Prostate gland (tissue), 2 donors: ENCODE results near the gene TSEN34. TPM values are rescaled to one million over a fixed set of nuclear protein-coding genes. Genes with fewer than 3 reads are reported as not detected.

Experiments used
- DNase-seq: peaks from one replicate; pipeline ENCODE4 v3.0.0-alpha.2; 2019; ENCODE audit warnings: low spot score
- H3K27ac ChIP-seq, 2 donors: fragments of 200-600 bp; sonication (generic); 2 replicates each; pipeline ENCODE4 v1.5.1; 2017 to 2019
- H3K27me3 ChIP-seq: fragments of 200-600 bp; sonication (generic); replicated peaks from 2 replicates; pipeline ENCODE4 v1.5.1; 2019; ENCODE audit not compliant: insufficient read depth
- H3K36me3 ChIP-seq, 2 donors: fragments of 200-600 bp; sonication (generic); 1 replicate in 1 of 2; 2 replicates in 1 of 2; pipeline versions ENCODE4 v1.5.1 to v1.8.1; 2017 to 2019
- H3K4me1 ChIP-seq: fragments of 200-600 bp; sonication (generic); replicated peaks from 2 replicates; pipeline ENCODE4 v1.5.1; 2019
- H3K4me3 ChIP-seq, 2 donors: fragments of 200-600 bp; sonication (generic); 2 replicates each; pipeline ENCODE4 v1.5.1; 2017 to 2019
- H3K9me3 ChIP-seq: fragments of 200-600 bp; sonication (generic); 2 replicates; pipeline ENCODE4 v1.5.1; 2017
- CTCF ChIP-seq, 4 experiments: fragments of 200-600 bp in 2 of 4; fragments of 450-650 bp in 2 of 4; sonication (generic) in 2 of 4; IDR thresholded peaks; 1 replicate in 3 of 4; 2 replicates in 1 of 4; pipeline ENCODE4 v1.5.1; 2016 to 2019; ENCODE audit warnings: antibody characterized with exemption in 4 of 4, mild to moderate bottlenecking in 2 of 4, moderate library complexity in 2 of 4
- POLR2A ChIP-seq: fragments of 450-650 bp; IDR thresholded peaks from one replicate; pipeline ENCODE4 v1.6.1; 2016; ENCODE audit warnings: antibody characterized with exemption, mild to moderate bottlenecking
- POLR2AphosphoS5 ChIP-seq: sonication (generic); formaldehyde crosslinking; IDR thresholded peaks from one replicate; pipeline ENCODE4 v1.6.1; 2017; ENCODE audit warnings: antibody characterized with exemption
- WGBS: methylation state at CpG from one replicate; pipeline ENCODE4 v1.1.5; 2018; 5-methylcytosine and 5-hydroxymethylcytosine counted together
- intact Hi-C: fragments of 100-400 bp; cut with DNase I; formaldehyde crosslinking; loops from one replicate; pipeline ENCODE4 v1.14.2; 2022
- total RNA-seq, 2 donors: library from RNA; depleted of rRNA; stranded (reverse); fragments of >200 nt; gene quantifications; one replicate each; pipeline ENCODE4 v1.1.0, GENCODE V29; 2016

The TSEN34 gene
- total RNA-seq, 2 donors from 2014 or later = 122 to 163 TPM

GRCh38 chr19:54160182-54160811 lies 30.8 kb upstream of the TSEN34 start:
- H3K36me3 ChIP-seq = peaks cover 3 to 6% of the 10 kb centered on the region in 2 donors
- intact Hi-C loops = loop anchor here (2.0 kb wide), 1 partner anchor 31 kb away; the partner anchor contains the start of gene TSEN34
- TF ChIP-seq POLR2AphosphoS5 (no peak), POLR2A (no peak), CTCF (IDR thresholded peaks at IDR 0.05) (no peak)
- H3K27ac ChIP-seq = peak overlapping the region; percentile 88 to 90
- DNase-seq = no peak
- peaks cover 26% of the 10 kb centered on the region for H3K4me1 ChIP-seq
- H3K4me3 ChIP-seq = peak overlapping the region; percentile 33 to 39
- no peaks in the 10 kb centered on the region for H3K27me3 ChIP-seq
- no peaks in the 10 kb centered on the region for H3K9me3 ChIP-seq
- WGBS = 0% methylated on average over 28 of the region's 28 CpGs

GRCh38 chr19:54160854-54161253 lies 30.3 kb upstream of the TSEN34 start:
- DNase-seq = no peak
- intact Hi-C loops = loop anchor here (2.0 kb wide), 1 partner anchor 30 kb away; the partner anchor contains the start of gene TSEN34
- TF ChIP-seq CTCF (IDR thresholded peaks at IDR 0.05) (no peak), POLR2AphosphoS5 (no peak), POLR2A (no peak)
- no peaks in the 10 kb centered on the region for H3K9me3 ChIP-seq
- 26% methylated on average over 13 of the region's 13 CpGs for WGBS
- H3K36me3 ChIP-seq = peaks cover 0 to 6% of the 10 kb centered on the region in 2 donors
- no peaks in the 10 kb centered on the region for H3K27me3 ChIP-seq
- H3K27ac ChIP-seq = peak overlapping the region; percentile 88 to 90
- no peak overlapping the region for H3K4me3 ChIP-seq
- peaks cover 26% of the 10 kb centered on the region for H3K4me1 ChIP-seq

- Histone ChIP-seq H3K4me3 (peak overlapping the region; percentile 29 to 38), H3K27ac (peak overlapping the region; percentile 76 to 84), H3K27me3 (no peaks in the 10 kb centered on the region), H3K9me3 (no peaks in the 10 kb centered on the region), H3K4me1 (peaks cover 26% of the 10 kb centered on the region), H3K36me3 (no peaks in the 10 kb centered on the region)
- peak; percentile 89 for DNase-seq
- intact Hi-C loops = no loop called here
- TF ChIP-seq POLR2A (peak; percentile 10), POLR2AphosphoS5 (peak; percentile 75), CTCF (IDR thresholded peaks at IDR 0.05) (no peak)
- 3% methylated on average over 34 of the region's 35 CpGs for WGBS
These were observed 28.8 kb upstream of the TSEN34 start for GRCh38 chr19:54162241-54162805.

- H3K36me3 ChIP-seq = no peaks in the 10 kb centered on the region
- no peaks in the 10 kb centered on the region for H3K27me3 ChIP-seq
- TF ChIP-seq CTCF (IDR thresholded peaks at IDR 0.05) = no peak
- TF ChIP-seq POLR2A = peak; percentile 2
- no peak for TF ChIP-seq POLR2AphosphoS5
- no peak for DNase-seq
- peak overlapping the region; percentile 76 to 84 for H3K27ac ChIP-seq
- H3K4me1 ChIP-seq = peaks cover 26% of the 10 kb centered on the region
- peak overlapping the region; percentile 29 to 38 for H3K4me3 ChIP-seq
- H3K9me3 ChIP-seq = no peaks in the 10 kb centered on the region
- intact Hi-C loops = no loop called here
- WGBS = 73% methylated on average over 14 of the region's 14 CpGs
These were observed 28.2 kb upstream of the TSEN34 start for GRCh38 chr19:54162884-54163283.
